Fibroblast of skin of scalp (primary cell): ENCODE measurements around the gene CD3D. TPM values are rescaled to one million over a fixed set of nuclear protein-coding genes. Genes with fewer than 3 reads are reported as not detected.

Source experiments
- DNase-seq: peaks from one replicate; pipeline ENCODE4 v3.0.0-alpha.2; 2013
- polyA plus RNA-seq, 2 experiments: library from polyadenylated mRNA; unstranded; fragments of 120-200 nt; gene quantifications; one replicate each; pipeline ENCODE4 v1.2.1, GENCODE V29; 2013; ENCODE audit not compliant: insufficient read length in 2 of 2

CD3D gene
- not detected for polyA plus RNA-seq (2013, experiment 1 of 2; ENCODE audit: insufficient read length)
- polyA plus RNA-seq (2013, experiment 2 of 2; ENCODE audit: insufficient read length): not detected

DNA sequence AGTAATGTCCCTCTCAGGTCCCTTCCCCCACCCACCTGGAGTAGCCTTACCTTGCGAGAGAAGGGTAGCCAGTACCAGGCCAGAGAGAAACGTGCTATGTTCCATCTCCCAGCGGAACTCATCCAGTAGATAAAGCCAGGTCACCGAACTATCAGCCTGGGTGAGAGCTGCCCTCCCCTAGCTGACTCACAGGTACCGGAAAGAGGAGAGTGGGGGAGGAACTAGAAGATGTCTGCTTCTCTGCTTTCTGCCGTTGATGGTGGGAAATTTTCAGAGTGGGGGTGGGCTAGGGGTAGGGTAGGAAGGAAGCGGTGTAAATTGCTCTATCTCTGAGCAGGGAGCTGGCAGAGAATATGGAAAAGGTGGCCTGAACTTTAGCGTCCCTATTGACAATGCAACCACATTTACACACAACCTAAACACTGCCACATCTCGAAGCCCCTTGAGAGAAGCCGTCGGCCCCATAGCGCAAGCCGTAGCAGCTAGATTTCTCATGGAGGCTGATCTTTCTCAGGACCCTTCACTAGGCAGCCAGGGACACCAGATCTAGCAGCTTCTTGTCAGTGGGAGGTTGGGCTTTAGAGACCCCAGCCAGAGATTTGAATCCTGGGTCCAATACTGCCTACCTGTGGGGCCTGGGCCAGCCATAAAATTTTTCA is at the start of gene CD3D:
TSS of gene CD3D (minus strand) at position 203 of the 659 bp plus-strand sequence. CDS start at position 105, 98 bp downstream.
- DNase-seq: no peak

- DNase-seq: no peak
Measured at GRCh38 chr11:118383657-118384056, 41.2 kb upstream of the CD3D start.

GRCh38 chr11:118382954-118383353 is 40.4 kb upstream of the CD3D start:
- no peak for DNase-seq

DNA sequence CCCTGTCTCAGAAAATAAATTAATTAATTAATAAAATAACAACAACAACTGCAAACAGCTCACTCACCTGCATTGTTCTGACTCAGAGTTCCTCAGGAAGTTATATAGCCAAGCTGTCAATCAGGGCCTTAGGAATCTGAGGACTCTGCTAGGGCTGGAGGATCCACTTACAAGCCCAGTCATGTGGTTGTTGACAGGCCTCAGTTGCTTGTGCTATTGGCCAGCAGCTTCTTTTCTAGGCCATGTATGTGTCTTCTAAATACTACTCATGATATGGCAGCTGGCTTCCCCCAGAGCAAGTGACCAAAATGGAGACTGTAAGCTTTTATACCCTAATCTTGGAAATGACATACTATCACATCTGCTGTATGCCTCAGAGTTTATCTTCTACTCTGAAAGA is 38.1 kb upstream of the CD3D start:
- DNase-seq: no peak

DNA sequence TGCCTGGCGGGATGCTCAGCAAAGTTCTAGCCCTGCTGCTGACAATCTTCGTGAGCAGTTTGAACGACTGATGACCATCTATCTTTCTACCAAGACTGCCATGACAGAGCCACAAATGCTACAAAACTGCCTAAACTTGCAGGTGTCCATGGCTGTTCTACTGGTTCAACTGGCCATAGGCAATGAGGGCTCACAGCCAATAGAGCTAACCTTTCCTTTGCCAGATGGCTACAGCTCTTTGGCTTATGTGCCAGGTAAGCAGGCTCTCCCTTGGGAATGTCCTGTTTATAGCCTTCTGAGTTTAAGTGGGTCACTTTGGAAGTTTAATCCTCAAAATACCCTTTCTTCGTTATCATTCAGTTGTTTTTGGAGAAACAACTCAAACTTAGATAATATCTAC is 37.0 kb upstream of the CD3D start:
- no peak for DNase-seq

GRCh38 chr11:118375978-118376377 is 33.5 kb upstream of the CD3D start:
- no peak for DNase-seq

- DNase-seq: no peak
Measured at GRCh38 chr11:118374729-118375128, 32.2 kb upstream of the CD3D start.

DNA sequence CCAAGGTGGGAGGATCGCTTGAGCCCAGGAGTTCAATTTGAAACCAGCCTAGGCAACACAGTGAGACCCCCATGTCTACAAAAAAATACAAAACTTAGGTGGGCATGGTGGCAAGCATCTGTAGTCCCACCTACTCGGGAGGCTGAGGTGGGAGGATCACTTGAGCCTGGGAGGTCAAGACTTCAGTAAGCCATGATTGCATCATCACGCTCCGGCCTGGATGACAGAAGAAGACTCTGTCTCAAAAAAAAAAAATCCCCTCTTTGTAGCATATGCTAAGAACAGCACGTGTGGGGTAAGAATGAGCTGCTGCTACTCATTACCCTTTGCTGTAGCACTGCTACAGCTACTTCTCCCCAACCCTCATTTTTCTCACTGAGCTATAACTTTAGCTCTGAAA is 31.4 kb upstream of the CD3D start:
- DNase-seq: no peak

DNA sequence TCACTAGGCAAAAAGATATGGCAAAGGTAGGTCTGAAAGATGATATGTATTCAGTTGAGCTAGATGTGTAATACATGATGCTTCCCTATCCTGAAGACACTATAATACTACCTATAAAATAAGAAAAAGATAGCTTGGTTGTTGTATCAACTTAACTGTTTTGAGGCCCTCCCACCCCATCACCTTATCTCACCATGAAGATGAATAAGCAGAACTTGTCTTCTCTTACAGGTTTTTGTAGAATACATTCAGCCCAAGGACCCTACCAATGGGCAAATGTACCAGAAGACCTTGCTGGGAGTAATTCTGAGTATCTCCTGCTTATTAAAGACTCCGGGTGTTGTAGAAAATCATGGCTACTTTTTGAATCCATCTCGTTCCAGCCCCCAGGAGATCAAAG is 30.8 kb upstream of the CD3D start:
- DNase-seq: no peak

- no peak for DNase-seq
Measured at GRCh38 chr11:118370774-118371173, 28.3 kb upstream of the CD3D start.

DNA sequence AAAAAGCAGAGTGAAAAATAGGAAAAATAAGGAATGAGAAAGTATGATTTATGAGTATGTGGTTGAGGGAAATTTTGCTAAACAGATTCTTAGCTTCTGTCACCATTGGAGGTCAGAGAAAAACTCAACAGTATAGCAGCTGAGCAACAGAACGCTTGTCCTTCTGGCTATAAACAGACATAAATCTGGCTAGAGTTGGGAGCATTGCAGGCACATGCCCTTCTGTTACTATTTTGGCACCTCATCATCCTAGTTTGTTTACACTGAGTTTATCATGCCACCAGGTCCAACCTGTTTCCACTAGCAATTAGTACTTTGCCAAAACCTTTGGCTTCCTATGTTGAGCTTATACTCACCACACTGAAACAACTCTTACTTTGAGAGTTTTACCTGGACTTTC is 23.8 kb upstream of the CD3D start:
- DNase-seq: no peak

DNA sequence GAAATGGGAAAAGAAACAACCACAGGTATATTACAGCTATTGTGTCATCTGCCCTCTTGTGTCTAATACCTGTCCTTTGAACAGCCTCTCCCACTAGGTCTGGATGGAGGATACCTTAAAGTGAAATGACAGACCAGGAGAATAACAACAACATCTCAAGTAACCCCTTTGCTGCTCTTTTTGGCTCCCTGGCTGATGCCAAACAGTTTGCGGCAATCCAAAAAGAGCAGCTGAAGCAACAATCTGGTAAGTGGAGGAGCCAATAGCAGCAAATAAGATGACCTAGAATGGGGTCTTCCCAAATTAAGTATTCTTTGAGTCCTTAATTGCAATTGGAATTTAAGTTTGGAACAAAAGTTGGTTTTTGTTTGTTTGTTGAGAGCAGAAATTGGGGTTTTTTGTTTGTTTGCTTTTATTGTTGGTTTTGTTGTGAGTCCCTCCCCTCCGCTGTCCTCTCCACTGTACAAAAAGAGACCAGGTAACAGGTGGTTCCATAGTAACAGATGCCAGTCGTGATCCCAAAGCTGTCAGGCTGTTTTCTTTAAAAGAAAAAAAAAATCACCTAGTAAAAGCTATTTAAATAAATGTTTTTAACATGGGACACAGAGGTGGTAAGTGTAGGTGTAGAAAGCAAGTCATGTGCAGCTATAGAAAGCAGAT is 22.6 kb upstream of the CD3D start:
- DNase-seq: no peak

GRCh38 chr11:118359295-118359958 is 16.9 kb upstream of the CD3D start, which contains the start of gene UBE4A:
Gene UBE4A (plus strand): TSS chr11:118359600. CDS start chr11:118365081, 5,481 bp downstream.
- DNase-seq: peak; percentile 95

- peak; percentile 6 for DNase-seq
Measured at GRCh38 chr11:118358071-118358470, 15.6 kb upstream of the CD3D start.

DNA sequence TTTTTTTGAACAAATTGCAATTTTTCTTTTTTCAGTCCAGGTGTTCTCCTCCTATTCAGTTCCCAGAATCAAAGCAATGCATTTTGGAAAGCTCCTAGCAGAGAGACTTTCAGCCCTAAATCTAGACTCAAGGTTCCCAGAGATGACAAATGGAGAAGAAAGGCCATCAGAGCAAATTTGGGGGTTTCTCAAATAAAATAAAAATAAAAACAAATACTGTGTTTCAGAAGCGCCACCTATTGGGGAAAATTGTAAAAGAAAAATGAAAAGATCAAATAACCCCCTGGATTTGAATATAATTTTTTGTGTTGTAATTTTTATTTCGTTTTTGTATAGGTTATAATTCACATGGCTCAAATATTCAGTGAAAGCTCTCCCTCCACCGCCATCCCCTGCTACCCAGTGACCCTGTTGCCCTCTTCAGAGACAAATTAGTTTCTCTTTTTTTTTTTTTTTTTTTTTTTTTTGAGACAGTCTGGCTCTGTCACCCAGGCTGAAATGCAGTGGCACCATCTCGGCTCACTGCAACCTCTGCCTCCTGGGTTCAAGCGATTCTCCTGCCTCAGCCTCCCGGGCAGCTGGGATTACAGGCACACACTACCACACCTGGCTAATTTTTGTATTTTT is 10.7 kb upstream of the CD3D start:
- DNase-seq: peak; percentile 34

- no peak for DNase-seq
Measured at GRCh38 chr11:118349475-118349874, 7.0 kb upstream of the CD3D start.

DNA sequence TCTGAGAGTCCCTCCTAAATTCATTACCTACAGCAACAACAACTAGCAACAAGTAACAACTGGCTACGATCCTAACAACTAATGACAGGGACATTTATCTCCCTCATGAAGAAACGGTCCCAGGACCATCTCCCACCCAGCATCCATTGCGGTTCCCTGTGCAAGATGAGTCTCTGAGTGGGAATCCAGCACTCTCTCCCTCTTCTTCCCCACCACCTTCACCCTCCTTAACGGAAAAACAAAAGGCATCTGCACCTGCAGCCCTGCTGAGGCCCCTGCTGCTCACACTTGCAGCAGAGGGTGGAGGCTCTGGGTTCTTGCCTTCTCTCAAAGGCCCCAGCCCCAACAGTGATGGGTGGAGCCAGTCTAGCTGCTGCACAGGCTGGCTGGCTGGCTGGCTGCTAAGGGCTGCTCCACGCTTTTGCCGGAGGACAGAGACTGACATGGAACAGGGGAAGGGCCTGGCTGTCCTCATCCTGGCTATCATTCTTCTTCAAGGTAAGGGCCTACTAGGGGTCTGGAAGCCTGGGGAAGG is 1.5 kb upstream of the CD3D start, which contains the start of gene CD3G:
TSS of gene CD3G (plus strand) at position 364 of the 535 bp plus-strand sequence. CDS start at position 444, 80 bp downstream.
- DNase-seq: no peak

DNA sequence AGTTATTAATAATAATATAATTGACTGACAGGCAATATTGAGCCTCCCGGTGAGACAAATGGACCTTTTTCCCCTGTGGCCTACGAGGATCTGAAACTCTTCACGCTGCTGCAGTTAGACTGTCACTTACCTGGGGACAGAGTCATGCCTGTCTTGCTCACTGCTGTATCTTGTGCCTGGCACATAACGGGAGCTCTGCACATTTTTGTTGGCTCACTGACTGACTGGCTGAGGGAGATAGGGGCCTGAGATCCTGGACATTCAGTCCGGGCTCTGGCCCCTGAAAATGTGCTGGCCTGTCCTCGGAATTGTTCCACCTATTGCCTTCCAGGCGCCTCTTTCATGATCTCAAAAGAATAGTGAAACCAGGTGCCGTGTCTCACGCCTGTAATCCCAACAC is 743 bp upstream of the CD3D start:
- DNase-seq: no peak

DNA sequence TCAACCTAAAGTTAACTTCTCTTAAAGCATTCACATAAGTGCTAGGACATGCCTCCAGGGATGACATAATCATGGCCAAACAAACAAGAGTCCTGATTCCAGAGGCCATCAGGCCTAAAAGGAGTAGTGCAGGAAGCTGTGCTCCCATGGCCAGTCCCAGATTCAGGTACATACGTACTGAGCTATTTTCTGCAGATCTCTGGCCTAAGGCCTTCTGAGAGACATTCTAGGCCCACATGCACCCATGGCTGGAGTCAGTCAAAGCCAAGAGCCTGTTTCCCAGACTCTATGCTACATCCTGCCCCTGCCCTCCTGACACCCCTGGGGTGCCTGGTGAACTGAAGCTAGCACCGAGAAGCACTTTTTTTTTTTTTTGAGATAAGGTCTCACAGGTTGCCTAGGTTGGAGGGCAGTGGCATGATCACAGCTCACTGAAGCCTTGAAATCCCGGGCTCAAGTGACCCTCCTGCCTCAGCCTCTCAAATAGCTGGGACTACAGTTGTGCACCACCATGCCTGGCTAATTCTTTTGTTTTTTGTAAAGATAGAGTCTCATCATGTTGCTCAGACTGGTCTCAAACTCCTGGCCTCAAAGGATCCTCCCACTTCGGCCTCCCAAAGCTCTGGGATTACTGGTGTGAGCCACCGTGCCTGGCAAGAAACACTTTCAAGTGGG is 553 bp downstream of the CD3D start:
- DNase-seq: no peak

DNA sequence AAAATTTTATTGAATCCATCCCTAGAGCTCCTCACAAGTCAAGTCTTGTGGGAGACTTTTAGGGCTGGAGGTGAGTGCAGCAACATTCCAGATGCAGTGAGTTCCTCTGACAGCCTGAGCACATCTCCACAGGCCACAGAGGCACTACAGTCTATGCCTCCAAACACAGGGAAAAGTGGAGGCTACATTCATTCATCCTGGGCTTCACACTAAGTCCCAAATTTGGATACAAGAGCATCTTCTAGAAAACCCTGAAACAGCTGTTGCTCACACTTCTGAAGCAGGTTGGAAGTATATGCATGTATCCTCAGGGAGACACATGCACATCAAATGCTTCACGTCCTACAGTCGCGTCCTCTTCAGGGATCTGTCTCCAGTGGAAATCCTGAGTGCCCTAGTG is 1.2 kb downstream of the CD3D start:
- DNase-seq: no peak

DNA sequence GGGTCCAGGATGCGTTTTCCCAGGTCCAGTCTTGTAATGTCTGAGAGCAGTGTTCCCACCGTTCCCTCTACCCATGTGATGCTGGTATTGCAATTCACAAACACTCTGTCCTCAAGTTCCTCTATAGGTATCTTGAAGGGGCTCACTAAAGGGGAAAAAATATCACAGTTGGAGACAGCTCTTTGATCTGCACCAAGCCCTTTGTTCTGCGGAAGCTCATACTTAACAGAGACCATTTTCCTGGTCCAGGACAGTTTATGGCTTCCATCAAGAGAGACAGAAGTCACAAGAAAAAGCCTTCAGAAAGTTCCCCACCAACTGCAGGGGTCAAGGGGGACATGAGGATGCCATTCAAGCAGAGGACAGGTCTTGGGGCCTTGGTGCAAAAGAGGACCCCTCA is 2.1 kb downstream of the CD3D start:
- DNase-seq: no peak

DNA sequence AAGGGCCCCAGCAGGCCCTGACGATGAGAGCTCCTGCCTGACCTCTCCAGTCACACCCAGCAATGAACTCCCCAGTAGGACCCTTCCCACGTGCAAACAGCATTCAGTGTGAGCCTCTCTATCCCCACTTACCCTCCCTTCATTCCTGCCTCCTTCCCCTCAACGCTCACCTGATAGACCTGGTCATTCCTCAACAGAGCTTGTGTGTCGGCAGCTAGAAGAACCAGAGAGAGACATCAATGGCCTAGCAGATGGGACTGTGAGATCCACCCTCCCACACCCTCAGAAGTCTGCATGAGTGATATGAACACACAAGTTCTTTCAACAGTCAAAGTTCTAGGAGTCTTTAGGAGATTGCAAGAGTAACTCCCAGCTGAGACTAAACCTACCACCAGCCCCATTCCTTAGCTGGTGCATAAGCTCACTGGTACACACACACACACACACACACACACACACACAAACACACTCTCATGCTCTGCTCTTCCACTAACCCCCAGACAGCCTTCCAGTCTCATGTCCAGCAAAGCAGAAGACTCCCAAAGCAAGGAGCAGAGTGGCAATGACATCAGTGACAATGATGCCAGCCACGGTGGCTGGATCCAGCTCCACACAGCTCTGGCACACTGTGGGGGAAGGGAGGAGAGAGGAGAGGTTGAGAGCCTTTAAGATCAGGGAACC is 3.1 kb downstream of the CD3D start:
- DNase-seq: no peak
